ENCODE measurements around the gene ZIC2. TPM values are rescaled to one million over a fixed set of nuclear protein-coding genes. Genes with fewer than 3 reads are reported as not detected.

The ZIC2 gene
- total and polyA plus RNA-seq, 2 of the 8 experiments (the other 6 are each of a cell fraction or from before 2014, with no cell fraction given), result 53.2 to 372 TPM

DNA sequence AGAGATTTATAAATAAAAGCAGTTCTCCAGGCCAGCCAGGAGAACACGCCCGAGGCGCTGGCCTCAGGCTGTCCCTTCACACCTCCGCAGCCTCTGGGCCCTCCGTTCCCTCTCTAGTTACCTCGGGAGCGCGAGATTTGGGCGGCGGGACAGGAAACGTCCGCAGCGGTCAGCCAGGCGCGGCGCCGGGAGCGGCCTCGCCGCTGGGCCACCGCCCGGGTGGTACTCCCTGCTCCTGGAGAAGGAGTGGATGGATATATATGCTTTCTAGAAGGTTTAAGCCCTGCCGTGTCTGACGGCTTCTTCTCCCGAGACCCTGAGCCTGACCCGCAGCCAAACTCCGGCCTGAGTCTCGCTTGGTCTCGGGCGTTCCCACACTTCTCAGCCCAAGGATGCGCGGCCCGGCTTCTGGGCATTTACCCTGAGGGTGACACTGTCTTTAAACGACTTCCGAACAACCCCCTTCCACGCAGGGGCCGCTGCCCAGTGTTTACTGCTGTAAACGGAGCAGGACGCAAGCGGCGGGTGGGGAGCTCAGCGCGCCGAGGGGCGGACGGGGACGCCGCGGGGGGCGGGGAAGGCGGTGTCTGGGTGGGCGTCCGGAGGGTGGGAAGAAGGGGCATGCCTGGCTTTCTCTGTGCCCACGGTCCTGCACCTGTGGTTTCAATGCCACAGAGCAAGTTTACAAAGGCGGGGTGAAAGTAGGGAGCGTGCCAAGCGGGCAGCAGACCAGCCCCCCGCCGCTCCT, 2.0 kb upstream of the ZIC2 start (continued):
- TF ChIP-seq, protein P1, sequence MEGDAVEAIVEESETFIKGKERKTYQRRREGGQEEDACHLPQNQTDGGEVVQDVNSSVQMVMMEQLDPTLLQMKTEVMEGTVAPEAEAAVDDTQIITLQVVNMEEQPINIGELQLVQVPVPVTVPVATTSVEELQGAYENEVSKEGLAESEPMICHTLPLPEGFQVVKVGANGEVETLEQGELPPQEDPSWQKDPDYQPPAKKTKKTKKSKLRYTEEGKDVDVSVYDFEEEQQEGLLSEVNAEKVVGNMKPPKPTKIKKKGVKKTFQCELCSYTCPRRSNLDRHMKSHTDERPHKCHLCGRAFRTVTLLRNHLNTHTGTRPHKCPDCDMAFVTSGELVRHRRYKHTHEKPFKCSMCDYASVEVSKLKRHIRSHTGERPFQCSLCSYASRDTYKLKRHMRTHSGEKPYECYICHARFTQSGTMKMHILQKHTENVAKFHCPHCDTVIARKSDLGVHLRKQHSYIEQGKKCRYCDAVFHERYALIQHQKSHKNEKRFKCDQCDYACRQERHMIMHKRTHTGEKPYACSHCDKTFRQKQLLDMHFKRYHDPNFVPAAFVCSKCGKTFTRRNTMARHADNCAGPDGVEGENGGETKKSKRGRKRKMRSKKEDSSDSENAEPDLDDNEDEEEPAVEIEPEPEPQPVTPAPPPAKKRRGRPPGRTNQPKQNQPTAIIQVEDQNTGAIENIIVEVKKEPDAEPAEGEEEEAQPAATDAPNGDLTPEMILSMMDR (IDR thresholded peaks at IDR 0.05; ENCODE audit: control extremely low read depth in 1 of 3, insufficient read depth in 1 of 3, low read depth in 1 of 3, low read length in 3 of 3), result no peak
- TF ChIP-seq E2F6 (IDR thresholded peaks at IDR 0.05) (peak; percentile 95), PHF8 (conservative IDR thresholded peaks at IDR 0.05; ENCODE audit: low read depth, low read length) (0 out of 2 replicates have a peak, but pooled peaks have one; percentile 17), YY1 (IDR thresholded peaks at IDR 0.05; ENCODE audit: low read depth, low read length) (no peak), BCL11A (IDR thresholded peaks at IDR 0.05; ENCODE audit: low read depth in 2 of 2, low read length in 2 of 2) (no peak), CHD1 (IDR thresholded peaks at IDR 0.05; ENCODE audit: low read depth, low read length) (peak; percentile 71; the same call in 1 of the 2 replicates), SRF (IDR thresholded peaks at IDR 0.05; ENCODE audit: low read depth, low read length) (no peak), ASH2L (IDR thresholded peaks at IDR 0.05; ENCODE audit: low read length) (peak; percentile 7), POLR2AphosphoS5 (IDR thresholded peaks at IDR 0.05; ENCODE audit: low read depth, low read length) (no peak; the same call in 1 of the 2 replicates), RNF2 (IDR thresholded peaks at IDR 0.05; ENCODE audit: borderline replicate concordance, low read depth, low read length, missing control alignments, poor library complexity, severe bottlenecking) (peak; percentile 41), BRCA1 (IDR thresholded peaks at IDR 0.05; ENCODE audit: low read depth, low read length) (no peak), EGR1 (IDR thresholded peaks at IDR 0.05; ENCODE audit: borderline replicate concordance, low read depth, low read length) (no peak), NRF1 (IDR thresholded peaks at IDR 0.05; ENCODE audit: low read depth, low read length) (no peak), SAP30 (IDR thresholded peaks at IDR 0.05; ENCODE audit: insufficient read depth, insufficient replicate concordance, low read length) (peak; percentile 58), POLR2A (IDR thresholded peaks at IDR 0.05; ENCODE audit: control extremely low read depth in 1 of 2, low read depth in 2 of 2, low read length in 2 of 2) (peak in 1 of 2 experiments; percentile 54; a peak in 2 of 3 replicates), HDAC6 (IDR thresholded peaks at IDR 0.05; ENCODE audit: low read depth, low read length) (no peak), GABPA (IDR thresholded peaks at IDR 0.05; ENCODE audit: borderline replicate concordance, insufficient read depth, low read length) (no peak)
